Eye (tissue), 1 donor: ENCODE data around the gene UBE2A.

Experiments used
- DNase-seq: peaks from one replicate; pipeline ENCODE4 v3.0.0-alpha.2; 2015

Gene UBE2A

DNA sequence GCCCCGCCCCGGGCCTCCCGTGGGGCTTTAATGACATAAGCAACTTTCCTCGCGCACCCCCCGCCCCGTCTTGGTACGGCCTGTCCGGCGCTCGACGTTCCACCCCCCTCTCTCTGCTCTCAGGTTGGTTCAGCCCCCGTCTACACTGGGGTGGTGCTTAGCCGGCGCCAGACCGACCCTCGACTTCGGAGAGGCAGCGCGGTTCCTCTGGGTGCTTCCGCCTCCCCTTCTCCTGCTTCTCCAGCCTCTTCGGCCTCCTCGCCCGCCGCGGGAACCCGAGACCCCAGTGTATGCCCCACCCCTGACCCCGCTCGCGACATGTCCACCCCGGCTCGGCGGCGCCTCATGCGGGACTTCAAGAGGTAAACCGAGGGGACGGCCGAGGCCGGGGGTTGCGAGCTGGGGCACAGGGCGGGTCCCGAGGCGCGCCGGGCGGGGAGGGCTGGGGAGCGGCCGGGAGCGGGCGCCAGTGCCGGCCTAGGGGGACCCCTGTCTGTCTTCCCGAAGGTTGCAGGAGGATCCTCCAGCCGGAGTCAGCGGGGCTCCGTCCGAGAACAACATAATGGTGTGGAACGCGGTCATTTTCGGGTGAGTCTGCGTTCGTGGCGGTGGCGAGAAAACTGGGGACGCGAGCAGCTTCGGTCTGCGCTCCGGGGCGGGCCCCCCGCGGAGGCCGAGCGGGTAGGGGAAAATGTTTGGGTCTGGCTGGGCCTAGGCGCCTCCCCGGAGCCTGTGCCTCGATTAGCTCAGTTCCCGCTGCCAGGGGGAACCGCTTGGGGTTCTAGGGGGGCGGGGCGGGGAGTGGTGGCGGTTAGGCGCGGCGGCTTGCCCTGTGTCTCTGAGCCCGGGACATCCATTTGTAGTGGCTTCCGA, at the start of gene UBE2A:
TSS of gene UBE2A (plus strand) at position 170 of the 873 bp plus-strand sequence. CDS start at position 319, 149 bp downstream.
- DNase-seq = peak; percentile 95

- DNase-seq = no peak
Observed at GRCh38 chrX:119529345-119530276, 44.8 kb upstream of the UBE2A start.

GRCh38 chrX:119537487-119537886, 36.9 kb upstream of the UBE2A start:
- DNase-seq = no peak

DNA sequence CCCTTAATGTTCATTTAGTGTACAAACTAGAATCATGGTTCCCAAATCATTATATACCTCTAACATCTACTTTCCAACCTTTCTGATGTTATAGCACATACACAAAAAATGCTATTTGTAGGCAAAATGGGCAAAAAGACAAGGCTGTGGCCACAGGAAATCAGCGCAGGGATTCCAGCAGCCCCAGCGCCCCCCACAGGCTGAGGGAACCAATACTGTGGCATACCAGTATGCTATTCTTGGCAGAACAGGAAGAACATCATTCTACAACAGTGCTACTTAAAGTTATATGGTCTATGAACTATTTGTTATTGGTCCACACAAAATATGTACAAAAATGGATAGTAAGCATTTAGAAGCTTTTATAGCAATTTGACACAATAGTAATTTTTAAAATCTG, 34.5 kb upstream of the UBE2A start:
- no peak for DNase-seq

DNA sequence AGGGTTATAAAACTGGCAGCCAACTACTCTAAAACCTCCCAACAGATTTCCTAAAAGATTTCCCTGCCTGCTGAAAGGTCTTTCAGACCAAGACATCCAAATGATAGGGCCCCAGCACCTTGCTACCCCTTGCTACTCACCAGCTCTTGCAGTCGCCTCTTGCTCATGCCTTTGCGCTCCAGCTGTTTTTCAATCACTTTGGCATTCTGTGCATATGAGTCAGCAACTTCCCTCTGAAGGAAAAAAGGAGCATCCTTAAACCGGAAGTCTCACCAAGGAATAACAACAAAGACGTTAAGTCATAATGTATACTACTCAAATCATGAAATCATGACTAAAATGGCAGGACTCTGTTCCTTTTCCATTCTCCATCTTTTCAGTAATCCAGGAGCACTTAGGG, 33.2 kb upstream of the UBE2A start:
- DNase-seq = no peak

GRCh38 chrX:119549327-119550016, 24.9 kb upstream of the UBE2A start:
- DNase-seq = no peak

GRCh38 chrX:119552508-119552907, 21.9 kb upstream of the UBE2A start:
- DNase-seq = no peak

GRCh38 chrX:119565107-119565663, 9.2 kb upstream of the UBE2A start, which contains the start of gene STEEP1:
Gene STEEP1, minus strand, starts transcription at chrX:119565409. Its CDS starts 54 bp downstream, at chrX:119565355.
- peak; percentile 96 for DNase-seq

GRCh38 chrX:119570351-119570835, 4.0 kb upstream of the UBE2A start:
- no peak for DNase-seq

- no peak for DNase-seq
Observed at GRCh38 chrX:119573222-119573621, 1.1 kb upstream of the UBE2A start.

DNA sequence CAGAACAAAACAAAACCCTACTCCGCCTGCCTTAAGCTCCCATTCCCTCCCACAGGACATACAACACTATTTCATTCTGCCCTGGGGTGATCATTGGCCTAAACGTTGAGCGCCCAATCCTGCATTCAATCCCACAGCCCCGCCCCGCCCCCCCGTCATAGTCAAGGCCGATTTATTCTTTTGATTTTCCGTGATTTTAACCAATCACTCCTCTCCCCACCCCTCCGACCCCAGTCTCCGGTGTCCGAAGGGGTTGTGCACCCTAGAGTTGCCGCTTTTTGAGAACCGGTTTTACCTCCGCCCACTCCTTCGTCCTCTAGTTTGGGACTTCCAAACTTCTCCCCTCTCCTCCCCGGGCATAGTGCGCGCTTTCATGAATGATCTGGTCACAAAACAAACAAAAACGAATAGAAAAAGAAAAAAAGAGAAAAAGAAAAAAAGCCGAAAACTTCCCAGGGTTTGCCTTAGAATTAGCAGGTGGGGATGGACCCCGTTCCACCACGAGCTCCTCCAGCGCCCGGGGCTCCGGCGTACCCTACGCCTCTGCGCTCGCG, 446 bp upstream of the UBE2A start:
- DNase-seq = no peak

DNA sequence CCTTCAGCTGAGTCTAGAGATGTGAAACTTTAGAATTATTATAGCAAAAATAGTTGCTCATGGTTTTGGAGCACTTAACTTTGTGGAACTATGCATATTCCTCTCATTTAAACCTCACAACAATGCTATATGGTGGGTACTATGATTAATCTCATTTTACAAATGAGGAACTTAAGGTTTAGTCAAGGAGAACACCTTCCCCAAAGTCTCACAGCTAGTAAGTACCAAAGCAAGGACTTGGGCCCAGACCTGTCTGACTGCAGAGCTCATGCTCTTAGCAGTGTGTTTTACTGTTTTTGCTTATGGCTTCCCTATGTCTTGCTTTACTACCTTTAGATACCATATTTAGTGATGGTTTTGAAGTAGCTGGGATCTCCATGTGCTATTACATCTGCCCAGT, 5.1 kb downstream of the UBE2A start:
- DNase-seq = no peak

GRCh38 chrX:119583431-119584059, 9.2 kb downstream of the UBE2A start:
- DNase-seq = no peak

DNA sequence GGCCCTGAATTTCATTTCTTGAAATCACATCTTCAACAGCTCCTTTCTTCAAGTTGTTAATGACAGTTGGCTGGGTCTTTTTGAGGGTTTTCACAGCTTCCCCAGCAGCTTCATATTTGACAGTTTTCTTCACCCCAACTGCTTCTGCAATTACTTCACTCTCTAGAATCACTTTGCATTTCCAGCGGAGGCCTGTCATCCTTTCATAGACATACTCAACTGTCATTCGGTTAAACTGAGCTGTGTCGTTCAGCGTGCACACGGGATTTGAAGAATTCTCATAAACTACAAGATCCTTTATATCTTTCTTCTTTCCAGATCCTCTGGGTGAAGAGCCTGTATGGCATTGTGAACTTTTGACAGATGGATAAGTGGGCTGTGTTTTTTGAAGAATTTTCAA, 15.4 kb downstream of the UBE2A start:
- DNase-seq = no peak

GRCh38 chrX:119602701-119603255, 28.4 kb downstream of the UBE2A start:
- no peak for DNase-seq

DNA sequence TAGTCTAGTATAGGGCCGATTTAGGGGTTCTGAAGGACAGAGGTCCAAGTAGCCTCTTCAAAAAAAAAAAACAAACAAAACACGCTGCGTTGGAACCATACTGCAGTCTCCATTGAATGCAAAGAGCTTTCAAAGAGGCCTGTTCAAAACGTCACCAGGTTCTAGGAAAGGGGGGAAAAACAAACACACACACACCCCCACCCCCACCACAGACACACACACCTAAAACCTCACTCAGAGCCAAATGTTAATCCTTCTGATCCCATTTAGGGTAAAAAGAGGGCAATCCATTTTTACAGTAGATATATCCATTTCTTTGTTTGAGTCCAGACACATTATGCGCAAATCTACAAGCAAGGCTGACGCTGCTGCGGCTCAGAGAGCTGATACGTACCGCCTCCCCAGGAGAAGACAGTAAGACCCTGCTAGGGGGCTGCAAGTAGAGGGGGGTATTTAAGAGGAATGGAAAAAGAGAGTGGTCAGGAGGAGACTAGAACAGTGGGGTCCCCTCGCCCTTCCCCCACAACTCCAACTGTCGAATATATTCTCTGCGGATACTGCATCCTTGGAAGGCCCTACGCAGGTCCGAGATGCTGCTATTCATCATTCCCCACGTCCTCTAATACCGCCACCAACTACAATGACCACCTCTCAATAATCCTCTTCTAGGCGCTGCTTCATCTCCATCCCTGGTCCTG, 30.6 kb downstream of the UBE2A start:
- DNase-seq = peak; percentile 37

- peak; percentile 54 for DNase-seq
Observed at GRCh38 chrX:119605464-119606279, 31.3 kb downstream of the UBE2A start.

- peak; percentile 97 for DNase-seq
Observed at GRCh38 chrX:119606280-119607017, 32.1 kb downstream of the UBE2A start, which contains the start of gene NKRF. Gene NKRF, minus strand, starts transcription at chrX:119606424.

DNA sequence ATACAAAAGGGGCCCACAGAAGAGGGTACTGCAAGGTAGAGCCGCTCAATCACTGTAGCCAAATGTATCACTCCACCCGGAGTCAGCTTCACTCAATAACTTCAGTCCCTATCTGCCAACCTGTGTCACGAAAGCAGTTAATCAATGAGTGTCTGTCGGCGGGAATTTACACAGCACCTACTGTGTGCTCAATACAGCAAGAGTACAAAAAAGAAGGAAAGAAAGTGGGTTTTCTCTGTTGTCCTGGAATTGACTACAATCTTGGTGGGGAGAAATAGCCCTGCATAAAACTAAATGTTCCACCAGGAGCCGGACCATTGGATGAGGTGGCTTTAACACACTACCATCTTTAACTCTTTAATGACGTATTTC, 32.6 kb downstream of the UBE2A start:
- no peak for DNase-seq
